ENCODE results near the gene COG4.
A peak's percentile ranks its signal among the peaks of the same experiment; 100 is the strongest.
"Not testable (repeated sequence)": the region's sequence is repeated elsewhere in the genome, so short reads cannot be mapped to it uniquely, and the experiment has no call there.

Gene COG4

DNA sequence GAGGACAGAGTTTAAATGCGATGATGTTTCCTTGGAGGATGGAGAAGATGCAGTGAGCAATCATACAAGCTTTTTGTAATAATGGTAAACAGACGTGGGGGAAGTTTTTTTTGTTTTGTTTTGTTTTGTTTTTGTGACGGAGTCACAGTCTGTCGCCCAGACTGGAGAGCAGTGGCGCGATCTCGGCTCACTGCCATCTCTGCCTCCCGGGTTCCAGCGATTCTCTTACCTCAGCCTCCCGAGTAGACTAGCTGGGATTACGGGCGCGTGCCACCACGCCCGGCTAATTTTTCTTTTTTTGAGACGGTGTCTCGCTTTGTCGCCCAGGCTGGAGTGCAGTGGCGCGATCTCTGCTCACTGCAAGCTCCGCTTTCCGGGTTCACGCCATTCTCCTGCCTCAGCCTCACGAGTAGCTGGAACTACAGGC is 1.1 kb upstream of the COG4 start:
- not testable (repeated sequence) for DNase-seq

DNA sequence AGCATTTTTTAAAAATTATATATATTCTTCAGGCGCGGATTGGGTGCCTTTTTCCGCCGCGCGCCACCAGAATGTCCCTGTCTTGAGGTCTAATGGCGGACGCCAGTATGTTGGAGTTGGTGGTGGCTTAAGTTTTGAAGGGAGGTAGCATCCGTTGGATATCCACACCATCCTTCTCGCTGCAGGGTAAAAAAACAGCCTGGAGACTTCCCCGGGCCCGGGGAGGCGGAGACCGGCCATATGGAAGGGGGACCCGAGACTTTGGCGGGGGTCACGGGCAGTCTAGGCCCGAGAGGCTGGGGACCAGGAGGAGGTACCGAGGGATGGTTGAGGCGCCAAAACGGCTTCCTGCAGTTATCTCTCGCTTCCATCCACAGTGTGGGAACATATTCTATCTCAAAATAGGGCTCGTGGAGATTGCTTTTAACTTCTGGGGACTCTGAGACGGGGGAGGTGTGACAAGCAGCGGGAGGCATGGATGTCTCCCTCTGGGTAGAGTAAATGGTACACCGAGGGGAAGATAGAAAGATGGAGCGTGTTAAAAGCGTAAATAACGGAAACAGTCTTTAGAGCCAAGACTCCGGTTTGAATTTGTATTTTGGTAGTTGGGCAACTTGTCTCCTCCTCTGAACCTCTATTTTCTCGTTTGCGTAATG is 517 bp upstream of the COG4 start, which contains the start of gene SF3B3:
Gene SF3B3, plus strand, starts transcription at position 74 of the 656 bp plus-strand sequence. CDS start 2,841 bp downstream, outside the sequence.
- DNase-seq = peak; percentile 38

DNA sequence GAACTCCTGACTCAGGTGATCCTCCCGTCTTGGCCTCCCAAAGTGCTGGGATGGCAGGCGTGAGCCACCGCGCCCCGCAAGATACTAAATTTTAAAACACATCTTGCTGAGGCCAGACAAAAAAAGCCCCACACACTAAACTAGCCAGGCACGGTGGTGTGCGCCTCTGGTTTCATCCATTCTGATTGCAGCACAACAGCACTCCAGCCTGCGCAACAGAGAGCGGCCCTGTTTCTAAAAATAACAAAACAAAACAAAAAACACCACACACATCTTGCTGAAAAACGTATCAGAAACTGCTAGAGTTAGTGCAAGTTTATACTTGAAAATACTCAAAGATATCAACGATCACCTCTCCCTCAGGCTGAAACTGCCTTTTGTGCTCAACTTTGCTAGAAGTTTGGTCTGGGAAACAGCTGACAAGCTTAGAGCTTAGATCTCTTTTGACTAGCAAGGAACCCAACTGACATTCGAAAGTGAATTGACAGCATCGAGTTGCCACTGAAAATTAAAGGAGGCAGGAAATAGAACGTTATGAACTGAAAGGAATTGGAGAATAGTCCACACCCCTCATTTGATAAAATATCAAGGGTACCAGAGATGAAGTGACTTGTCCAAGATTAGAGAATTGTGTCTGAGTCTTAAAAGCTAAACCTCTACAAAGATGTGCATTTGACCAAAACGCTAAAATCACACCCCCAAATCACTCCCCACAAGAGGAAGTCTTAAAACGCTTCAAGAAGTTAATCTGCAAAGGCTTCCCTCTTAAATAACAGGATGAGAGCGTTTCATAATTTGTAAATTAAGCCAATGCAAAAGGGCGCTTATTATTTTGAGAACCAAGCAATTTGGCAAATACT is 908 bp downstream of the COG4 start:
- no peak for DNase-seq

DNA sequence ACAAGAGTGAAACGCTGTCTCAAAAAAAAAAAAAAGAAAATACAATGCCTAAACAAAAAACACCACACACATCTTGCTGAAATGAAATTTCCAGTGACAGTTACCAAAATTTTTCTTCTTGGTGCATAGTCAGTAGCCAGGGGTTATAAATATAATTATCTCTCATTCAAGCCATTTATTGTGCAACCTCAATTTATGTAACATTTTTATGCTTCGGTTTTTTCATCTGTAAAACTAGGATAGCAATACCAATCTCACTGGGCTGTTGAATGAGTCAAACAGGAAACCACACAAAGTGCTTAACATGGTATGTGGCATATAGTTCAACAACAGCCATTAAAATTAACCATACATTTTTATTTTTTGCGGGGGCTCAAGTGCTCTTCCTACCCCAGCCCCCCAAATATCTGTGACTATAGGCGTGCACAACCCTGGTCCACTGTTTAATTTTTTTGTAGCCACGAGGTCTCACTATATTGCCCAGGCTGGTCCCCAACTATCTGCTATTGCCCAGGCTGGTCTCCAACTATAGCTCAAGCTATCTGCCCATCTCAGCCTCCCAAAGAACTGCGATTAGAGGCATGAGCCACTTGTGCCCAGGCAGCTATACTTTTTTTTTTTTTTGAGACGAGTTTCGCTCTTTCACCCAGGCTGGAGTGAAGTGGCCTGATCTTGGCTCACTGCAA is 2.6 kb downstream of the COG4 start:
- DNase-seq = no peak

DNA sequence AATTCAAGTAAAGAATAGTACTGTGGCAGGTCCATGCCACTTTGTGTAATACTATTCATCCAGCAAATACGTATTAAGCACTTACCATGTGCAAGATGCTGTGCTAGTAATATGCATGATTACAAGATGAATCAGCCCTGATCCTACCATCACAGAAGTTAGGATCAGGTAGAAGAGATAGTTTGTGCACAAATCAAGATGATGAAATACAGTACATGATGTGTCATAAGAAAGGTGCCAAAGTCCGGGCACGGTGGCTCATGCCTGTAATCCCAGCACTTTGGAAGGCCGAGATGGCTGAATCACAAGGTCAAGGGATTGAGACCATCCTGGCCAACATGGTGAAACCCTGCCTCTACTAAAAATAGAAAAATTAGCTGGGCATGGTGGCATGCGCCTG is 10.9 kb downstream of the COG4 start:
- DNase-seq = no peak

DNA sequence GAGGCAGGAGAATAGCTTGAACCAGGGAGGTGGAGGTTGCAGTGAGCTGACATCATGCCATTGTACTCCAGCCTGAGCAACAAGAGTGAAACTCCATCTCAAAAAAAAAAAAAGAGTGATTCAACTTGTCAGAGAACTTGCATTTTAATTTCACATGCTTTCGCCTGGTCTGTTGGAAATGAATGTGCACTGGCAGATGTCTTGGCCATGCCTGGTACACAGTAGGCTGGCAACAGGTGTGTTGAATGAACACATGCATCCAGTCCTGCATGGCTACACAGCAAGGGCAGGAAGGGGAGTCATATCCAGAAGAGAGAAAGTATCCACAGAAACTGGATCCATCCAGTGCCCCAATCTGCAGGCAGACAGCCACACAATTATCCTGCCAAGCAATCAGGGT is 11.5 kb downstream of the COG4 start:
- no peak for DNase-seq

DNA sequence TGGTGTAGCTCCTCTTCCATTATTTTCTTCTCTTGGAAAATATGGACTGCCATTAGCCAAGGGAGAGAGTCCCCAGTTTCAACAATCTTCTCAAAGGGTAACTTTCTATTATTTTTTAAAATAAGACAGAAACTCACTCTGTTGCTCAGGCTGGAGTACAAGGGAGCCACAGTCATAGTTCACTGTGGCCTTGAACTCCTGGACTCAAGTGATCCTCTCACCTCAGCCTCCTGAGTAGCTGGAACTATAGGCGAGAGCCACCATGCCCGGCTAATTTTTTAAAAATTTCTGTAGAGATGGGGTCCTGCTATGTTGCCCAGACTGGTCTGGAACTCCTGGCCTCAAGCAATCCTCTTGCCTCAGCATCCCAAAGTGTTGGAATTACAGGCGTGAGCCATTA is 13.1 kb downstream of the COG4 start:
- no peak for DNase-seq

DNA sequence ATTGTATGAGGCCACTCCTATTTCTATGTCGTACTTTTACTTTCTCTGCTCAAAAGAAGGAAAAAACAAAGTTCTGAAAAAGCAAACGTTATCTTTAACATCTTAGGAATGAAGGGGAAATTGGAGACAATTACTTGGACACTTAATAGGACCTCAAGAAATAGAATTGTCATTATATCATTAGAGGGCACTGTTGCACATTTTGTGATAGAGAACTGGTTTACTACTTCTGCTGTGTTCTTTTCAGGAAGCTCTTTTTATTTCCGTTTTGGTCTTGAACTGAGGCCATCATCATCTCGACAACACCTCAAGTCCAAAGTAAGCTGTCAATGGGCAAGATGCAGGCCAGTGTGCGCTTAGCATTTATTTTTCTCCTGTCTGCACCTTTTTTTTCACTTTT is 14.6 kb downstream of the COG4 start:
- DNase-seq = no peak

DNA sequence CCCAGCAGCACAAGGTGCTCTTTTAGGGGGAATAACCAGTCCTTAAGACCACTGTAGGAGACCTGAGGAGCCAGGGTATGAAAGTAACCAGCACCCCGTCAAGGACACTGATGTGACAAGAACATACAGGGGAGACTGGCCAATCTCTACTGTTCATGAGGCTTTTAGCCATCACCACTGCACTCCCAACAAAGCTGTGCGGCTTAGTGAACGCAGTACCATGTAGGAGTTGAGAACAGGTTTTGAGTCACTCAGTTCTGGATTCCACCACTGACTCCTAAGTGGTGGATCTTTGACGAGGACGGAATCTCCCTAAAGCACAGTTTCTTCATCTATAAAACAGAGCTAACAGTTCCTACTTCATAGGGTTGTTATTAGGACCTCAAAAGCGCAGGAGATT is 26.8 kb downstream of the COG4 start:
- no peak for DNase-seq

DNA sequence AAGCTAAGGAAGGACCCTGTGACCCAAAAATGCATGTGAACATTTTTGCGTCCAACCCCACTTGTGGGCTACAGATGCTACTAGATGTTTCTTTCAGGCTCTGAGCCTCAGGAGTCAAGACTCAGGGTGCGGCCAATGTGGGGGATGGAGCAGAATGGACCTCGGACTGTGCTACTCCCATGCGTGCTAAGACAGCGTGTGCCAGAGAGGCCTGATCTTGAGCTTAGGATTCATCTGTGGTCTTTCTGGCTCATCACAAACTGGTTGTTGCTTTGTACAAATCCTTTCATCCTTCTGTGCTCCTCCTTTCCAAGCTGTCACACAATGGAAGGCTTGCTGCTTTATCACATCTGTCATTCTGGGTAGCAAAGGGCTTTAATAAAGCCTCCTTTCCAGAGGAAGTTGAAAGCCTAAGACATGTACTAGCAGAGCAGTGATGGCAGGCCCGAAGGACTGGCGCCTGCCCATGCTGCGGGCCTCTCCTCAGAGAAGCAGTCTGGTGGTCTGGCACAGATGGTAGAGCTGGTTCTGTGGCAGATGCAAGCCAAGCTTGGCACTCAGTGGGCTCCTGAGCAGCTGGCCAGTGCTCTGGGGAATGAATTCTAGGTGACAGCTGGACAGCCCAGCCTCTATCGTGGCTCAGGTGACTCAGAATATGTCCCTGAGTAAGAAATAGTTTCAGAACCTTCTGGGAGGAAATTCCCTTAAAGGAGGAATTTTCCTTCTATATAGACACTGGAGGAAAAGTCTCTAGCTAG is 27.8 kb downstream of the COG4 start:
- no peak for DNase-seq

DNA sequence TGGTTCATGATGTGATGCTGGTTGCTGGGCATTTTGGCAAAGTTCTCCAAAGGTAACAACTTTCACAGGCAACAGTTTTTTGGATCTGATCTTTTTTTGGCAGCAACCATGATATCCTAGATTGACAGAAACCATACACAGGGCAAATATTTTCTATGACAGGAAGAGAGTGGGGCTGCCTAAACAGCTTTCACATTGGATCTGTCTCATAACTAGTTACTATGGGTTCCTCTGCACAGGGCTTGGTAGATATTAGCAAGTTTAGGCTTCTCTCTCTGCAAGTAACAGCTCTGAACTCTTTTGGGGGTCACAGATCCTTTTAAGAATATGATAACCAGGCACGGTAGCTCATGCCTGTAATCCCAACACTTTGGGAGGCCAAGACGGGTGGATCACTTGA is 28.6 kb downstream of the COG4 start:
- no peak for DNase-seq

DNA sequence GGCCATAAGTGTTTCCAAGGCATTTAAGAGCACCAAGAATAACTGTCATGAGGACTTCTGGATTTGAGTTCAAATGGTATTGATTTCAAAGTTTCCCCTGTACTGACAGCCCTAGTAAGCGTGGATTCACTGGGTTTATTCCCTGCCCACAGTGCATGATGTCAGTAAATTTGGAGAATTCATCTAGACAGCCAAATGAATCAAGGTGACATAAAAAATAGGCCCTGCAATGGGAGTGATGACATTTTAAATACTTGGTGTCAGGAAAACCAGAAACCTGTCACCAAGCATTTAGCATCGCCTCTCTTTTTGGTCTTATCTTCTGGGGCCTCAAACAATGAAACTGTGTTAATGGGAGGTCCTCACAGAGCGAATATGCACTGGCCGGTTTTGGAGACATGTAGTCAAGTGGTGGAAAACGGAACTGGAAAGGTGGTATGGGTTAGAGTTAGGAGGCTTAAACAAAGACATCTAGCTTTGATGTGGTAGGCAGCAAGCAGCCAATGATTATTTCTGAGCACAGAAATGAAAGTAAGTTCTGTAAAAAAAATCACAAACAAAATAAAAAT is 29.1 kb downstream of the COG4 start:
- DNase-seq = no peak

DNA sequence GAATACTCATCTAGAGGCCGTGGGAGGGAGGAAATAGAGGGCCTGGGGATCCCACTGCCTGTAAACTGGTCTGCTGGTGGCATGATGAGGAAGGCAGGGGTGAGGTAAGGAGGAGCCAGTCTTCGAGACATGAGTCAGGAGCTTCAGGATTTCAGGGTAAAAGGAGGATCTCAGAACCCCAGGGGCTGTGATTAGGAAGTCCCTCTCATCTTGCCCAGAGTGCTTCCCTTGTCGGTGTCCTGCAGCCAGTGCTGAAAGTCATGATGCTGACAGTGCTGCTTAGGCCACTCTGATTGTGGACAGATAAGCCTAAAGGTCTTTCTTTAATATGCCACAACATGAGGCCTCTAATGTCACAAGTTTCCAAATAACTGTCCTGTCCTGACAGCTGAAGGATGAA is 29.6 kb downstream of the COG4 start:
- no peak for DNase-seq

DNA sequence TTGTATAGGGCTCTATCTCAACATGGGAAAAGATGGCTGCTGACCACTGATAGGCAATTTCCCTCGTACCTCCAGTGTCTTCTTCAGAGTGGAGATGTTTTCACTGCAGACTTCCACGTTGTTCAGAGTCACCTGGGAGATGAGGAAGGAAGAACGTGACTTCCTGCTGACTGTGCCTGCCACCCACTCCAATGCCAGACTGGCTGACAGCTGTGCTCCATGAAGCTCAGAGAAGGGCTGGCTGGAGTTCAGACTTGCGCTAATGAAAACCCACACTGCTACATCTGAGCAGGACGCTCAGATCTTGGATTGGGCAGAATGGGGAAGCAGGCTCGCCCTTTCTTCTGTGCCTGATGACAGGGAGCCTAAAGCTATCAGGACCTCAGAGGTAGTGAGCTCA is 33.1 kb downstream of the COG4 start:
- DNase-seq = no peak

DNA sequence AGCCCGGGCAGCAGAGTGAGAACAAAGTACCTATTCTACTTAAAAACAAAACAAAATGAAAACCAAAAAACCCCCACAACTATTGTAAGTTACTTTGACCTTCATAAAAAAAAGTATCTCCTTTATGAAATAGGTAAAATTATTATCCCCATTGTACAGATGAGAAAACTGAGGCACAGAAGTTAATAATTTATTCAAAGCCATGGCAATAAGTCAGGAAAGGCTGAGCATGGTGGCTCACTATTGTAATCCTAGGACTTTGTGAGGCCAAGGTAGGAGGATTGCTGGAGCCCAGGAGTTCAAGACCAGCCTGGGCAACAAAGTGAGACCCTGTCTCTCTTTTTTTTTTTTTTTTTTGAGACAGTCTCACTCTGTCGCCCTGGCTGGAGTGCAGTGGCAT is 38.5 kb downstream of the COG4 start:
- DNase-seq = no peak

DNA sequence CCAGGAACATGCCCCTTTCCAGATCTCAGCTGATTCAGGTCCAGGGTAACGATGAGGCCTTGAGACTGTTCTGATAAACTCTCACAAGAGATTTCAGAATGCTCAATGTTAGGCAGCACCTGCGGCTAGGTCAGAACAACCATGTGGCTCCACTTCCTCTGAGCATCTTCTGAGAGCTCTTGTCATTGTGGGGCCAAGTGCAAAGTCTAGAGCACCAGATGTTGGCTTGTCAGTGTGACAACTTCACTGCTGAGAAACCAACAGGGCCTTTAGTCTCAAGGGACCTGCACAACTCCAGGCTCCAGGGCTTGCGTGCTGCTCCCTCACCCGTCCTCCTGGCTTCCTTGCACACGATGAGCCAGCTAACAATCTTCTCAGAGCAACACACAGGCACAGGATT is 39.9 kb downstream of the COG4 start:
- DNase-seq = no peak

DNA sequence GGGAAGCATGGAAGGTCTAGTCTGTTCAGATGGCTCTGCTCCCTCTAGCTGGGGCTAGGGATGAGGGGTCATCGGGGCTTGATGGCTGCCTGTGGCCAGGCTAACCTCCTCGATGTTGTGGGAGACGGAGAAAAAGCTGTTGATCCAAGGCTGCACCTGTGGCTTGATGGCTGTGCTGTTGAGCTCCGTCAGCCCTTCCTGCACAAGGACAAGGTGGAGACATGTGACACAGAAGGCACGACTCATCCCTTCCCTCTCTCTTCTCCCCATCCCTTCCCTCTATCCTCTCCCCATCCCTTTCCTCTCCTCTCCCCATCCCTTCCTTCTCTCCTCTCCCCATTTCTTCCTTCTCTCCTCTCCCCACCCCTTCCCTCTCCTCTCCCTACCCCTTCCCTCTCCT is 40.7 kb downstream of the COG4 start:
- no peak for DNase-seq

DNA sequence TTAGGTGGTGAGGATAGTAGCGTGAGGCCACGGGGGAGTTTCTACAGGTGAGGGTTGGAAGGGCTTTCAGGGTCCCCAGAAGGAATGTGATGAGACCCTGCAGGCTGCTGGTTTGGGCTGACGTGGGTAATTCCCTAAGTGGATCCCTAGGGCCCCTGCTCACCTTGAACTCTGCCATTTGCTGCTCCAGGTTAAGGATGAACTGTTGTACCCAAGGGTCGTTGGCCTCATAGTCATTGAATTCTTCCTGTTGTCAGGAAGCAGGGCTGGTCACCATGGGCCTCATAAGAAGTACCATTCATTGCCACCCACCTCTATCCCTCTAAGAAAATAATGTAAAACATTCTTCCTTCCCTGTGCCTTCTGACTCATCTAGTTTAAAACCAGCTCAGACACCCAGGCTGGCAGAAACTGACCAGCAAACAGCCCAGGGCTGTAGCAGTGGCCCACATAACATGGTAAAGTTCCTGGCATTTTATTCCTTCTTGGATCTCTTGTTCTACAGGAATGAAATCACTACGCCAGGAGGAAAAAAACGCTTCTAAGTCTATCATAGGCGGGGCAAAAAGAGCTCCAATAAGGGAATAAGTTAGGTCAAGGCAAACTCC is 41.3 kb downstream of the COG4 start:
- no peak for DNase-seq

DNA sequence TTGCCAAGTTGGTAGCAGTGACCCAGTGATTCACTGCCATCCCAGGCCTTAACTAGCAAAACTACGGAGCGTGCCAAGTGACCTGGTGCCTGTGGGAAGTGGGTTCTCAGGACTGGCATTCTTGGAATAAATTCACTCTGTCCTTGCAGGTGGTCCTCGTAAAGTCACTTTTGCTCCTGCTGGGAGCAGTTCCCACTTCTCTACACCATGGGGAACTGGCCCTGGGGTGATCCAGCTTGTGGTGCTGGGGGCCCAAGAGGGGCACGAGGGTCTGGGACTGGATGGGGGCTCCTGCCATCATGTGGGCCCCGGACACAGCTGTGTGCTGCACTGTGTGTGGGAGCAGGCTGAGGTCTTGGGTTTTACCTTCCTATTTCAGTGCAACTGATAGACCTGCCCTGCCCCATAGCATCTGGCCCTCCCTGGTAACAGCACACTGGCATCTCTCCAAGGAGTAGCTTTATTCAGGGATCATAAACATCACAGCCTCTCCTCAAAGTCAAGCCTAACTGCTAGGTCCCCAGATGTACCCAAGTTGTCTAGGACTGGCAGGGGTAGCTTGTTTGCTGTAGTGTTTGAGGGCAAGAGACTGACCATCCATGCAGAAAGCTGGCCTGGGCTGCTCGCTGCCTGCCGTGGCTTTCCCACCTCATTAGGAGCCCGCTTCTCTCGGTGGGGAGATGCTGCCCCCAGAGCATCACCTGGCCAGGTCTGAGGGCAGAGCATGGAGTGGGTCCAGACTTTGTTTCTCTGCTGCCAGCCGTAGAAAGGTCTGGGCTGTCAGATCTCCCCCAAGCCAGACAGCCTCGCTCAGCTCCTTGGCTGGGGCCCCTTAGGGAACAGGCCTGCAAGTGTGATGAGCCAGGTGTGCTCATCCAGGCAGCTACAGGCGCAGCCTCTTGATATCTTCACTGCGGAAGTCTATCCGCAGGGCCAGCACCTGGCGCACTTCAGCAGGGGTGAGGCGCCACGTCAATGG is 42.9 kb downstream of the COG4 start:
- peak; percentile 34 for DNase-seq

DNA sequence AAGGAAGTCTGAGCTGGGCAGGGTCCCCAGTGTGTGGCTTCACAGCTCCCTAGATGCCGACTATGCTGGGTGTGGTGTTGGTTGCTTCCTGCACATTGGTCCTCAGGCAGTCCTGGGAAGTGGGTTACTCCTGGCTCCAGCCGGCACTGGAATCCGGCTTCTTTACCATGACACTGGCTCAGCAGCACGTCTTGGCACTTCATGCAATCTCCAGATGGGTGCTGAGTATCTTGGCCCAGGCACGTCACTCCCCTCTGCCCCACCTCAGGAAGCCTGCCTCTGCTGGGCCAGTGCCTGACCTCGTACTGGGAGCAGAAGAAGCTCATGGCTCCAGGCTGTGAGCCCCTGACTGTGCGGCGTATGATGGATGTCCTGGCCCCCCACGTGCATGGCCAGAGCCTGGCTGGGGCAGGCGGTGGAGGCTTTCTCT is 44.4 kb downstream of the COG4 start:
- no peak for DNase-seq

DNA sequence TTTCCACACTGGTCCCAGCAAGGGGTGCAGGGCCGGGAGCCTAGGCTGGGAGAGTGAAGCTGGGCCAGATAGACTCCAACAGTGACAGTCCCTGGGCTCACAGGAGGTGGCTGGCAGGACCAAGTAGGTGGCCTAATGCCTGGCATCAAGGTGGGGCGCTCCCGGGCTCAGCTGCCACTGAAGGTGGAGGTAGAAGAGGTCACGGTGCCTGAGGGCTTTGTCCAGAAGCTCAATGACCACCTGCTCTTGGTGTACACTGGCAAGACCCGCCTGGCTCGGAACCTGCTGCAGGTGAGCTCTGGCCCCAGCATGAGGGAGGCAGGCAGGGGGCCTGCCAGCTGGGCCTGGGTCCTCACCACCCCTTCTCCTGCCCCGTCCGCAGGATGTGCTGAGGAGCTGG is 45.2 kb downstream of the COG4 start:
- DNase-seq = no peak
